GM18498 (cell line): ENCODE results near the gene MYO10.

Experiments
- ATAC-seq: cut with Tn5 transposase; IDR thresholded peaks from one replicate; pipeline ENCODE4 v1.9.1; 2021; ENCODE audit warnings: mild to moderate bottlenecking, moderate library complexity; ENCODE audit not compliant: unreplicated experiment

Gene MYO10

GRCh38 chr5:16918156-16918555 is 17.9 kb downstream of the MYO10 start:
- no peak for ATAC-seq

GRCh38 chr5:16916262-16916878 is 19.7 kb downstream of the MYO10 start:
- ATAC-seq = no peak

- ATAC-seq = no peak
Observed at GRCh38 chr5:16914584-16914983, 21.5 kb downstream of the MYO10 start.

GRCh38 chr5:16914108-16914435 is 22.0 kb downstream of the MYO10 start:
- no peak for ATAC-seq

- no peak for ATAC-seq
Observed at GRCh38 chr5:16913187-16914107, 22.6 kb downstream of the MYO10 start.

- ATAC-seq = no peak
Observed at GRCh38 chr5:16912080-16912479, 24.0 kb downstream of the MYO10 start.

- ATAC-seq = no peak
Observed at GRCh38 chr5:16909464-16909863, 26.6 kb downstream of the MYO10 start.

GRCh38 chr5:16907270-16907669 is 28.8 kb downstream of the MYO10 start:
- ATAC-seq = no peak

- no peak for ATAC-seq
Observed at GRCh38 chr5:16906255-16906654, 29.8 kb downstream of the MYO10 start.

GRCh38 chr5:16903480-16904300 is 32.4 kb downstream of the MYO10 start:
- no peak for ATAC-seq

GRCh38 chr5:16902846-16903245 is 33.2 kb downstream of the MYO10 start:
- no peak for ATAC-seq

- ATAC-seq = no peak
Observed at GRCh38 chr5:16901021-16901644, 35.0 kb downstream of the MYO10 start.

- ATAC-seq = no peak
Observed at GRCh38 chr5:16899171-16899570, 36.9 kb downstream of the MYO10 start.

- ATAC-seq = no peak
Observed at GRCh38 chr5:16897800-16898199, 38.3 kb downstream of the MYO10 start.

- ATAC-seq = no peak
Observed at GRCh38 chr5:16897284-16897704, 38.8 kb downstream of the MYO10 start.

- no peak for ATAC-seq
Observed at GRCh38 chr5:16896767-16897166, 39.3 kb downstream of the MYO10 start.

GRCh38 chr5:16894236-16895057 is 41.6 kb downstream of the MYO10 start:
- no peak for ATAC-seq

- no peak for ATAC-seq
Observed at GRCh38 chr5:16891033-16891432, 45.1 kb downstream of the MYO10 start.

GRCh38 chr5:16889972-16890519 is 46.0 kb downstream of the MYO10 start:
- ATAC-seq = no peak
